Left kidney (tissue), 2 donors: ENCODE data around the gene UBE2E2. TPM values are rescaled to one million over a fixed set of nuclear protein-coding genes. Genes with fewer than 3 reads are reported as not detected.

Source experiments
- DNase-seq: peaks from one replicate; pipeline ENCODE4 v3.0.0-alpha.2; 2013
- polyA plus RNA-seq: library from polyadenylated mRNA; unstranded; fragments of 120-200 nt; gene quantifications from one replicate; pipeline ENCODE4 v1.2.1, GENCODE V29; 2013; ENCODE audit not compliant: insufficient read length

The UBE2E2 gene
- polyA plus RNA-seq, 1 donor = 64.7 TPM

GRCh38 chr3:23192816-23193215 is 10.3 kb upstream of the UBE2E2 start:
- no peak for DNase-seq

GRCh38 chr3:23193831-23194230 is 9.3 kb upstream of the UBE2E2 start:
- no peak for DNase-seq

- DNase-seq = no peak
Measured at GRCh38 chr3:23198801-23199200, 4.3 kb upstream of the UBE2E2 start.

- no peak for DNase-seq
Measured at GRCh38 chr3:23199649-23200048, 3.5 kb upstream of the UBE2E2 start.

GRCh38 chr3:23201154-23201838 is 1.8 kb upstream of the UBE2E2 start:
- DNase-seq = no peak

GRCh38 chr3:23202203-23202920 is 765 bp upstream of the UBE2E2 start:
- DNase-seq = no peak

GRCh38 chr3:23203708-23204330 is 692 bp downstream of the UBE2E2 start:
- DNase-seq = peak; percentile 37

GRCh38 chr3:23206366-23206765 is 3.2 kb downstream of the UBE2E2 start:
- DNase-seq = no peak

GRCh38 chr3:23209103-23209502 is 6.0 kb downstream of the UBE2E2 start:
- no peak for DNase-seq

GRCh38 chr3:23209747-23210487 is 6.8 kb downstream of the UBE2E2 start:
- no peak for DNase-seq

GRCh38 chr3:23213813-23214212 is 10.7 kb downstream of the UBE2E2 start:
- no peak for DNase-seq

- DNase-seq = no peak
Measured at GRCh38 chr3:23217872-23218554, 14.9 kb downstream of the UBE2E2 start.

- DNase-seq = no peak
Measured at GRCh38 chr3:23219117-23219516, 16.0 kb downstream of the UBE2E2 start.

- DNase-seq = no peak
Measured at GRCh38 chr3:23219552-23219951, 16.4 kb downstream of the UBE2E2 start.

GRCh38 chr3:23221136-23221535 is 18.0 kb downstream of the UBE2E2 start:
- no peak for DNase-seq

- DNase-seq = no peak
Measured at GRCh38 chr3:23232016-23232415, 28.9 kb downstream of the UBE2E2 start.

GRCh38 chr3:23232854-23233253 is 29.7 kb downstream of the UBE2E2 start:
- no peak for DNase-seq

- no peak for DNase-seq
Measured at GRCh38 chr3:23235264-23235663, 32.1 kb downstream of the UBE2E2 start.

GRCh38 chr3:23236890-23237289 is 33.8 kb downstream of the UBE2E2 start:
- no peak for DNase-seq

GRCh38 chr3:23238156-23238555 is 35.0 kb downstream of the UBE2E2 start:
- DNase-seq = no peak

GRCh38 chr3:23238578-23238977 is 35.5 kb downstream of the UBE2E2 start:
- no peak for DNase-seq
